WERI-Rb-1 (cell line): ENCODE results near the gene PDIA4.
"Not testable (repeated sequence)": the region's sequence is repeated elsewhere in the genome, so short reads cannot be mapped to it uniquely, and the experiment has no call there.

Source experiments
- DNase-seq: peaks from one replicate; pipeline ENCODE4 v3.0.0-alpha.2; 2020
- H3K27ac ChIP-seq: fragments of 250-450 bp; sonication (Bioruptor Pico); 2 replicates; pipeline ENCODE4 v1.5.1; 2020; ENCODE audit warnings: mild to moderate bottlenecking, moderate library complexity
- H3K27me3 ChIP-seq: fragments of 250-450 bp; sonication (Bioruptor Pico); 2 replicates; pipeline ENCODE4 v1.5.1; 2021; ENCODE audit warnings: mild to moderate bottlenecking, low read depth, moderate library complexity; ENCODE audit not compliant: insufficient read depth, severe bottlenecking
- H3K36me3 ChIP-seq: fragments of 250-450 bp; sonication (Bioruptor Pico); 2 replicates; pipeline ENCODE4 v1.5.1; 2020; ENCODE audit warnings: mild to moderate bottlenecking, moderate library complexity
- H3K4me3 ChIP-seq: 2 replicates; pipeline ENCODE4 v1.5.1; 2011; ENCODE audit warnings: low read depth, mild to moderate bottlenecking, control low read depth, low read length
- H3K9me3 ChIP-seq: fragments of 250-450 bp; sonication (Bioruptor Pico); 2 replicates; pipeline ENCODE4 v1.5.1; 2021; ENCODE audit warnings: mild to moderate bottlenecking, moderate library complexity; ENCODE audit not compliant: severe bottlenecking
- TF ChIP-seq, protein P1 (sequence below): IDR thresholded peaks from 2 replicates; pipeline ENCODE4 v1.5.1; 2011; ENCODE audit warnings: low read depth, mild to moderate bottlenecking, control low read depth, inconsistent platforms, low read length

PDIA4 gene

DNA sequence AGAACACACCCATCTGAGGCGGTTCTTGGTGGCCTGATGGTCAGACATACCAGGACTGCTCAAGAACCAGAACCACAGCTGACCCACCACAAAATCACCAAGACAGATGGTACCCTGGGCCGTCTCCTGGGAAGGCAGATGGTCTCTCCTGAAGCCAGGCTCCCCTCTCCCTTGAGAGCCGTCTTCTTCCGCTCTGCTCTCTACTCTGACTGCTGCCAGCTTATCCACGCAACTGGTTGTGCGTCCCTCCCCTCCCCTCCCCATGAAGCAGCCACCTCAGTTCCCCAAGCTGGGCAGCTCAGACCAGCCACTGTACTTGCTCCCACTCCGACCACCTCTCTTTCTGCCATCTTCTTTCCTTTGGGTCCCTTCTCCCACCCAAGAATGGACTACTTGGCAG, 14.0 kb downstream of the PDIA4 start:
- Histone ChIP-seq H3K27me3 (no peaks in the 10 kb centered on the region), H3K9me3 (no peaks in the 10 kb centered on the region), H3K36me3 (peaks cover 93% of the 10 kb centered on the region), H3K4me3 (no peak overlapping the region), H3K27ac (no peak overlapping the region)
- no peak for DNase-seq
- TF ChIP-seq, protein P1, sequence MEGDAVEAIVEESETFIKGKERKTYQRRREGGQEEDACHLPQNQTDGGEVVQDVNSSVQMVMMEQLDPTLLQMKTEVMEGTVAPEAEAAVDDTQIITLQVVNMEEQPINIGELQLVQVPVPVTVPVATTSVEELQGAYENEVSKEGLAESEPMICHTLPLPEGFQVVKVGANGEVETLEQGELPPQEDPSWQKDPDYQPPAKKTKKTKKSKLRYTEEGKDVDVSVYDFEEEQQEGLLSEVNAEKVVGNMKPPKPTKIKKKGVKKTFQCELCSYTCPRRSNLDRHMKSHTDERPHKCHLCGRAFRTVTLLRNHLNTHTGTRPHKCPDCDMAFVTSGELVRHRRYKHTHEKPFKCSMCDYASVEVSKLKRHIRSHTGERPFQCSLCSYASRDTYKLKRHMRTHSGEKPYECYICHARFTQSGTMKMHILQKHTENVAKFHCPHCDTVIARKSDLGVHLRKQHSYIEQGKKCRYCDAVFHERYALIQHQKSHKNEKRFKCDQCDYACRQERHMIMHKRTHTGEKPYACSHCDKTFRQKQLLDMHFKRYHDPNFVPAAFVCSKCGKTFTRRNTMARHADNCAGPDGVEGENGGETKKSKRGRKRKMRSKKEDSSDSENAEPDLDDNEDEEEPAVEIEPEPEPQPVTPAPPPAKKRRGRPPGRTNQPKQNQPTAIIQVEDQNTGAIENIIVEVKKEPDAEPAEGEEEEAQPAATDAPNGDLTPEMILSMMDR: no peak

DNA sequence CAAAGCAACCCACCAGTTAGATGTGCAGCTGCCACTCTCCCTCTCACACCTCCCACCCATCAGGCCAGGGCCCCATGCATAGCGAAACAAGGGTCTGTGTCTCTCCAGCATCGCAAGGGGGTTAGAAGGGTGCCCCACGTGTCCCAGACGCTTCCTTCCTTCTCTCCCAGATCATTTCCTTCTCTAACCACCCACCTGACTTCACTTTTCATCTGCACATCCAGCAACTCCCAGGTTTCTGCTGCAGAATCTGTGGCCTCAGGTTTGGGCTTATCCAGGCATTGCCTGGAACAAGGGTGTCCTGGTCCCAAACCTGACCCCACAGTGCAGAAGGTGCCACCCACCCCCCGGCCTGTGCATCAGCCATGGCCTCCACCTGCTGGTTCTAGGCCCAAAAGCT, 14.4 kb downstream of the PDIA4 start:
- peaks cover 93% of the 10 kb centered on the region for H3K36me3 ChIP-seq
- H3K27me3 ChIP-seq: no peaks in the 10 kb centered on the region
- no peak overlapping the region for H3K27ac ChIP-seq
- H3K4me3 ChIP-seq: no peak overlapping the region
- TF ChIP-seq, protein P1: no peak
- no peaks in the 10 kb centered on the region for H3K9me3 ChIP-seq
- no peak for DNase-seq

DNA sequence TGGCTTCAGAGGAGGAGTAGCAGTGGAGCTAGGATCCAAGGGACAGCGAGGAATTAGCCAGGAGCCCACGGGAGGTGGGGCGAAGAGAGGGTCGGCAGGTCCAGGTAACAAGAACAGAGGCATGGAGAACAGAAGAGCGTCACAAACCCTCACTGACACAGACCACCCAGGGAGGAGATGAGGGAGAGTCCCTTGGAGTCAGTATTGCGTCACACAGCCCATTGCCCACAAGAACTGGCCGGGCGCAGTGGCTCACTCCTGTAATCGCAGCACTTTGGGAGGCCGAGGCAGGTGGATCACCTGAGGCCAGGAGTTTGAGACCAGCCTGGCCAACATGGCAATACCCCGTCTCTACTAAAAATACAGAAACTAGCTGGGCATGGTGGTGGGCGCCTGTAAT, 15.6 kb downstream of the PDIA4 start:
- H3K27me3 ChIP-seq, H3K9me3 ChIP-seq, DNase-seq, H3K4me3 ChIP-seq, H3K27ac ChIP-seq: not testable (repeated sequence)
- H3K36me3 ChIP-seq: peaks cover 95% of the 10 kb centered on the region

DNA sequence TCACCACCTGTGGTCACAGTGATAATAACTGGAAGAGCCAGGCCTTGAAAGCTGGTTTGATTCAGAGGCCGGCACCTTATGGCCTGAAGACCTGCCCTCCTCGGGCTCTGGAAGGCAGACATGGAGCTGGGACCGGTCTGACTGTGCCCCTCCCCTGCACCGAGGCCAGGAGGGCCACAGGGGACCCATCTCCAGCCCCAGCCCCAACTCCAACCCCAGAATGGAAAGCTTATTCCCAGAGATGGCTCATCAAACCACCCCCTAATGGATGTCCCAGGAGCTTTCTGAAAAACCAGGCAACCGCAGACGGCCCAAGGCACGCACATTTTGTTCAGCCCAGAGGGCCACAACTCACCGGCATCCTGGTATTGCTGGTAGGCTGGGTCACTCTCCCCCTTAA, 16.8 kb downstream of the PDIA4 start:
- Histone ChIP-seq H3K27ac (no peak overlapping the region), H3K27me3 (no peaks in the 10 kb centered on the region)

DNA sequence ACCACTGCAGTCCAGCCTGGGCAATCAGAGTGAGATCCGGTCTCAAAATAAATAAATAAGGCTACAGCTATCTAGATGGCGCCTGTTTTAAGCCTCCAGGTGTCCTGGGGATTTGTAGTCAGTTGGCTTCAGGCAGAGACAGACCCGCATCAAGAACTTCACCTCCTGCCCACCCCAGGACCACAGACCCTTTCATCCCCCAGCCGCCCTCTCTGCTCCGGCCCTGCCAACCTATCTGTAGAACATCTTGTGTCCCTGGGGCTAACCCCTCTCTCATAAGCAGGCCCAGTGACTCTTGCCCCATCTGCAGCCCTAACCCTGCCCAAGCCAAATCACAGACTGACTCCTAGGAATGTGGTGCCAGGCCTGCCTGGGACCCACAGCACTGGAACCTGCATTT, 17.9 kb downstream of the PDIA4 start:
- Histone ChIP-seq H3K36me3 (peaks cover 97% of the 10 kb centered on the region), H3K4me3 (no peak overlapping the region), H3K9me3 (no peaks in the 10 kb centered on the region), H3K27me3 (no peaks in the 10 kb centered on the region), H3K27ac (no peak overlapping the region)
- DNase-seq: no peak
- TF ChIP-seq, protein P1: no peak

More for the DNA sequence above, 16.8 kb downstream of the PDIA4 start:
- H3K9me3 ChIP-seq: no peaks in the 10 kb centered on the region
- DNase-seq: no peak
- TF ChIP-seq, protein P1: no peak
- peaks cover 97% of the 10 kb centered on the region for H3K36me3 ChIP-seq
- no peak overlapping the region for H3K4me3 ChIP-seq

DNA sequence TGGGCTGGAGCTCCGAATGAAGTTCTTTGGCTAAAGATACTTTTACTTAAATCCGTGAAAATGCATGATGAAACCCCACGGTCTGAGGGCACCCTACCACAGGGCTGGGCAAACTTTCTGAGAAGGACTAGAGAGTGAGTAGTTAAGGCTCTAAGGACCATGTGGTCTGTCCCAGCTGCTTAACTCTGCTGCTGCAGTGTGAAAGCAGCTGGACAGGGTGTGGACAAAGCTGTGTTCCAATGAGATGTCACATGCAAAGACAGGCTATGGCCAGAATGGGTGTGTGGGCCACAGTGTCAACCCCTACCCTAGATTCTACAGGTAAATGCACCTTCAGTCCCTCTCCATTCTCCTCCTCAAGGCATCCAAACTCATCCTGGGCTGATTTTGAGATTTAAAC, 18.8 kb downstream of the PDIA4 start:
- no peak overlapping the region for H3K4me3 ChIP-seq
- DNase-seq: no peak
- H3K27ac ChIP-seq: no peak overlapping the region
- no peaks in the 10 kb centered on the region for H3K27me3 ChIP-seq
- H3K36me3 ChIP-seq: peaks cover 100% of the 10 kb centered on the region
- TF ChIP-seq, protein P1: no peak
- no peaks in the 10 kb centered on the region for H3K9me3 ChIP-seq
